Peyer's patch (tissue), 4 donors: ENCODE data around the gene PLXNA4. TPM values are rescaled to one million over a fixed set of nuclear protein-coding genes. Genes with fewer than 3 reads are reported as not detected.

Experiments used
- DNase-seq, 3 donors: peaks; one replicate each; pipeline ENCODE4 v3.0.0-alpha.2; 2017 to 2019
- H3K27ac ChIP-seq, 4 donors: fragments of 200-600 bp; sonication (generic); one replicate each; pipeline ENCODE4 v1.5.1; 2016 to 2019
- H3K27me3 ChIP-seq, 2 donors: fragments of 200-600 bp; sonication (generic); one replicate each; pipeline ENCODE4 v1.5.1; 2019
- H3K36me3 ChIP-seq, 3 donors: fragments of 200-600 bp; sonication (generic); one replicate each; pipeline ENCODE4 v1.5.1; 2016 to 2019
- H3K4me1 ChIP-seq, 4 donors: fragments of 200-600 bp; sonication (generic); one replicate each; pipeline ENCODE4 v1.5.1; 2016 to 2019
- H3K4me3 ChIP-seq, 4 donors: fragments of 200-600 bp; sonication (generic); 1 replicate in 3 of 4; 2 replicates in 1 of 4; pipeline ENCODE4 v1.5.1; 2016 to 2019; ENCODE audit warnings: mild to moderate bottlenecking in 1 of 4
- H3K9me3 ChIP-seq, 4 donors: fragments of 200-600 bp; sonication (generic); one replicate each; pipeline ENCODE4 v1.5.1; 2016 to 2019; ENCODE audit warnings: mild to moderate bottlenecking in 1 of 4
- CTCF ChIP-seq, 6 experiments: fragments of 450-650 bp in 4 of 6; fragments of 200-600 bp in 2 of 6; sonication (generic) in 1 of 6; IDR thresholded peaks; one replicate each; pipeline ENCODE4 v1.5.1; 2017 to 2019; ENCODE audit warnings: antibody characterized with exemption in 6 of 6, mild to moderate bottlenecking in 3 of 6, moderate library complexity in 1 of 6
- POLR2A ChIP-seq, 2 donors: fragments of 450-650 bp; IDR thresholded peaks; one replicate each; pipeline ENCODE4 v1.5.1; 2017; ENCODE audit warnings: antibody characterized with exemption in 2 of 2, mild to moderate bottlenecking in 2 of 2, moderate library complexity in 2 of 2
- total RNA-seq, 4 donors: library from RNA; depleted of rRNA; stranded (reverse); fragments of >200 nt; gene quantifications; one replicate each; pipeline ENCODE4 v1.1.0, GENCODE V29; 2016

PLXNA4 gene
- total RNA-seq, 4 donors from 2014 or later, result 1.4 to 3.8 (median 3.0) TPM

GRCh38 chr7:132218876-132219275 lies 357.4 kb downstream of the PLXNA4 start:
- TF ChIP-seq CTCF (IDR thresholded peaks at IDR 0.05) (no peak), POLR2A (IDR thresholded peaks at IDR 0.05) (no peak)
- DNase-seq, result no peak
- H3K4me3 ChIP-seq, result no peak overlapping the region
- H3K27ac ChIP-seq, result no peak overlapping the region
- no peaks in the 10 kb centered on the region for H3K36me3 ChIP-seq
- H3K4me1 ChIP-seq, result no peaks in the 10 kb centered on the region
- no peaks in the 10 kb centered on the region for H3K27me3 ChIP-seq
- H3K9me3 ChIP-seq, result no peaks in the 10 kb centered on the region

GRCh38 chr7:132216847-132217525 lies 359.3 kb downstream of the PLXNA4 start:
- Histone ChIP-seq H3K9me3 (no peaks in the 10 kb centered on the region), H3K27me3 (no peaks in the 10 kb centered on the region), H3K4me3 (no peak overlapping the region), H3K27ac (no peak overlapping the region), H3K36me3 (no peaks in the 10 kb centered on the region), H3K4me1 (no peaks in the 10 kb centered on the region)
- DNase-seq, result no peak
- TF ChIP-seq CTCF (IDR thresholded peaks at IDR 0.05) (no peak), POLR2A (IDR thresholded peaks at IDR 0.05) (no peak)

DNA sequence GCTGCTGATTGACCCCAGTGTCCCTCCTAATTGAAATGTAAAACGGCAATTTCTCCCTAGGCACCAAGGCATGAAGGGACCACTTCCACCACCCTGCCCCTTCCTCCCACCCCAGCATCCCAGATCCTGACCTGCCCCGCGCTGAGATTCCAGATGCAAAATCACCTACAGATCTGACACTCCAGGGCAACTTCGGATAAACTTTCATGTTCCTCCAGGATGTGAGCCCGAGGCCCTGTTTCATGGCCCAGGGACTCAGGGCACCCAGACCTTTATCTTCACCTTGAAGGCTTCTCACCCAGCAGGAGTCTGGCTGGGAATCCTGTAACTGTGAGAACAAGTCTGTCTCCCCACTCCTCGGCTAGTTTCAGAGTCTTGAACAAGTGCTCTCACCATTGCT lies 361.8 kb downstream of the PLXNA4 start:
- Histone ChIP-seq H3K9me3 (no peaks in the 10 kb centered on the region), H3K27me3 (no peaks in the 10 kb centered on the region), H3K27ac (no peak overlapping the region), H3K4me3 (no peak overlapping the region), H3K4me1 (no peaks in the 10 kb centered on the region), H3K36me3 (no peaks in the 10 kb centered on the region)
- TF ChIP-seq CTCF (IDR thresholded peaks at IDR 0.05) (no peak), POLR2A (IDR thresholded peaks at IDR 0.05) (no peak)
- DNase-seq, result no peak

- TF ChIP-seq POLR2A (IDR thresholded peaks at IDR 0.05), result no peak
- no peak for TF ChIP-seq CTCF (IDR thresholded peaks at IDR 0.05)
- Histone ChIP-seq H3K4me1 (no peaks in the 10 kb centered on the region), H3K27ac (no peak overlapping the region), H3K27me3 (no peaks in the 10 kb centered on the region), H3K36me3 (no peaks in the 10 kb centered on the region), H3K9me3 (no peaks in the 10 kb centered on the region), H3K4me3 (no peak overlapping the region)
- DNase-seq, result no peak
These were observed 362.7 kb downstream of the PLXNA4 start for GRCh38 chr7:132213583-132213982.

DNA sequence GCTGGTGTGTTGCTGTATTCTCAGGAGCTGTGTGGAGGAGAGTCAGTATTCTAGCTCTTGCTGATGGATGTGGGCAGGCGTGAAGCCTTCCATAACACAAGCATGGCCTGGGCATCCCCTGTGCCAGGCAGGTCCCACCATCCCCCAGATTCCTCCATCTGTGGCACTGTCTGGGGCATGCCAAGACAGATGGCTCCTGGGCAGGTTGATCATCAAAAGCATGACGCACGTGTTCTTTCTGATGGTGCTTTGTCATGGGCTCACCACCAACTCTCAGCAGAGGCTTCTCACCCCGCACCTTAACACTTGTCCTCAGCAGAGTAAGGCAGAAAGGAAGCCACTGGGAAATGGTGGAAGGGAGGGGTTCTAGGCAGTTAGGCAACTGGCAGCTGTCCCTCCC lies 364.3 kb downstream of the PLXNA4 start:
- Histone ChIP-seq H3K36me3 (no peaks in the 10 kb centered on the region), H3K27ac (no peak overlapping the region), H3K4me3 (no peak overlapping the region), H3K27me3 (no peaks in the 10 kb centered on the region), H3K9me3 (no peaks in the 10 kb centered on the region), H3K4me1 (no peaks in the 10 kb centered on the region)
- no peak for TF ChIP-seq CTCF (IDR thresholded peaks at IDR 0.05)
- no peak for TF ChIP-seq POLR2A (IDR thresholded peaks at IDR 0.05)
- DNase-seq, result no peak

DNA sequence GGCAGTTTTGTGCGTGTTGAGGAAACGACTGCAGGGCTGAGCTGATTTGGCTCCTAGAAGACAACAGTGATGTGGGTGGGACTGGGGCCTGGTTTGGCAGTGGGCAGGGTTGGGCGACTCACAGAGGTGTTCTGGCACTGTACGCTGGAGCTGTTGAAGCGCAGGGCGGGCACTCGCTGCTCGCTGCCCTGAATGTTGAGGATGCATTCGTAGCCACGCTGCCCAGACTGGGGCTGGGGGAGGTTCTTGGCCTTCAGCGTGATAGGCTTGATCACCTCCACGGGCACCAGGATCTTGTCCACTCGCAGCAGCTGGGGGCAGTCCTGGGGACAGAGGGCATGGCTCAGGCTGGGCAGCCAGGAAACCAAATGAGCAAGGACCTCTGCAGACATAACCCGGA lies 365.4 kb downstream of the PLXNA4 start:
- no peak for DNase-seq
- Histone ChIP-seq H3K4me3 (no peak overlapping the region), H3K27me3 (no peaks in the 10 kb centered on the region), H3K4me1 (no peaks in the 10 kb centered on the region), H3K9me3 (no peaks in the 10 kb centered on the region), H3K27ac (no peak overlapping the region), H3K36me3 (no peaks in the 10 kb centered on the region)
- no peak for TF ChIP-seq POLR2A (IDR thresholded peaks at IDR 0.05)
